Immature natural killer cell (primary cell): ENCODE results near the gene SLC5A6. TPM values are rescaled to one million over a fixed set of nuclear protein-coding genes. Genes with fewer than 3 reads are reported as not detected.
A peak's percentile ranks its signal among the peaks of the same experiment; 100 is the strongest.
"Not testable (repeated sequence)": the region's sequence is repeated elsewhere in the genome, so short reads cannot be mapped to it uniquely, and the experiment has no call there.

Source experiments
- DNase-seq, 3 donors: peaks; one replicate each; pipeline ENCODE4 v3.0.0; 2022; ENCODE audit warnings: mixed read lengths in 1 of 3
- H3K27ac Mint-ChIP-seq, 6 donors: one replicate each; pipeline ENCODE4 v1.8.0; 2020; ENCODE audit warnings: mixed read lengths in 6 of 6, mild to moderate bottlenecking in 5 of 6, inconsistent platforms in 4 of 6, moderate library complexity in 3 of 6
- H3K27me3 Mint-ChIP-seq, 3 donors: one replicate each; pipeline ENCODE4 v1.8.0; 2020 to 2021; ENCODE audit warnings: low read depth in 3 of 3, mild to moderate bottlenecking in 3 of 3, mixed read lengths in 3 of 3, moderate library complexity in 3 of 3, inconsistent platforms in 1 of 3
- H3K36me3 Mint-ChIP-seq, 3 donors: one replicate each; pipeline ENCODE4 v1.8.0; 2020; ENCODE audit warnings: mixed read lengths in 3 of 3, inconsistent platforms in 2 of 3, mild to moderate bottlenecking in 2 of 3
- H3K4me1 Mint-ChIP-seq, 2 donors: one replicate each; pipeline ENCODE4 v1.8.0; 2020; ENCODE audit warnings: inconsistent platforms in 2 of 2, mild to moderate bottlenecking in 2 of 2, mixed read lengths in 2 of 2, moderate library complexity in 1 of 2
- H3K4me3 Mint-ChIP-seq, 5 donors: one replicate each; pipeline ENCODE4 v1.8.0; 2020; ENCODE audit warnings: mild to moderate bottlenecking in 5 of 5, mixed read lengths in 5 of 5, inconsistent platforms in 3 of 5, moderate library complexity in 3 of 5
- H3K9me3 Mint-ChIP-seq, 6 donors: one replicate each; pipeline ENCODE4 v1.8.0; 2020; ENCODE audit warnings: mild to moderate bottlenecking in 6 of 6, mixed read lengths in 6 of 6, inconsistent platforms in 4 of 6, moderate library complexity in 3 of 6
- polyA plus RNA-seq, 3 donors: library from polyadenylated mRNA; unstranded; fragments of 300-500 nt; fragmentation: Illumina TruSeq; gene quantifications; one replicate each; pipeline ENCODE4 v1.2.3, GENCODE V29; 2021

Gene SLC5A6
- polyA plus RNA-seq, 3 donors from 2014 or later = 5.3 to 15.1 (median 11.5) TPM

DNA sequence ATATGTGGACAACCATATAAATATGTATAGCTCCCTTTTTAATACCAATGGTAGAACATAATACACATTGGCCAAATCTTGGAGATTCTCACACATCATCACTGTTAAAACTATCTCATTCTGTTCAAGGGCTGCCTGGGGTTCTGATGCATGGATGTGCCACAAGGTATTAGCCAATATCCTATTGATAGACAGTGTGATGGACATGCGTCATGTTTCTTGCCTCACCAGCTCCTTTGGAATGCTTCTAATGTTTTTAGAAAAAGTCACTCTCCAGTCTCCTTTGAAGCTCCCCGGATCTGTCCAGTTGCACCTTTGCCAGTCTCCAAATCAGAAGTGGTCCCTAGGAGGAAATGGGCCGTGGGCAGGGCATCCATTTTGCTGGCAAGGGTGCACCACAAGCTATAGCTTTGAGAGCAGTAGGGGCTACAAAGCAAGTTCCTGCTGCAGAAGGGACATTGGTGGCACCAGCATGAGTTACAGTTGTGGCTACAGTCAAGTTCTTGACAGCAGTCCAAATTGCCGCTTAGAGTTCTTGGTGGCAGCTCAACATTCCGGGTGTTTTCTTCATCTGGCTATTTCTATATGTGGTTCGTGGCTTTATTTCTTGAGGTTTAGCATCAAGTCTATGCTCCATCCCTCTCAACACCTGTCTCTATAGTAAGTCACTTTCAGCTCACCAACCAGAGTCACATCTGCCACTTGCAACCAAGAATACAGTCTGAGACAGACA is 25.3 kb downstream of the SLC5A6 start:
- no peak for DNase-seq
- H3K27me3 Mint-ChIP-seq = peaks cover 1 to 8% (median 8%) of the 10 kb centered on the region in 3 donors
- H3K36me3 Mint-ChIP-seq = no peaks in the 10 kb centered on the region
- no peak overlapping the region for H3K4me3 Mint-ChIP-seq
- H3K9me3 Mint-ChIP-seq = no peaks in the 10 kb centered on the region
- H3K4me1 Mint-ChIP-seq = no peaks in the 10 kb centered on the region
- H3K27ac Mint-ChIP-seq = no peak overlapping the region

DNA sequence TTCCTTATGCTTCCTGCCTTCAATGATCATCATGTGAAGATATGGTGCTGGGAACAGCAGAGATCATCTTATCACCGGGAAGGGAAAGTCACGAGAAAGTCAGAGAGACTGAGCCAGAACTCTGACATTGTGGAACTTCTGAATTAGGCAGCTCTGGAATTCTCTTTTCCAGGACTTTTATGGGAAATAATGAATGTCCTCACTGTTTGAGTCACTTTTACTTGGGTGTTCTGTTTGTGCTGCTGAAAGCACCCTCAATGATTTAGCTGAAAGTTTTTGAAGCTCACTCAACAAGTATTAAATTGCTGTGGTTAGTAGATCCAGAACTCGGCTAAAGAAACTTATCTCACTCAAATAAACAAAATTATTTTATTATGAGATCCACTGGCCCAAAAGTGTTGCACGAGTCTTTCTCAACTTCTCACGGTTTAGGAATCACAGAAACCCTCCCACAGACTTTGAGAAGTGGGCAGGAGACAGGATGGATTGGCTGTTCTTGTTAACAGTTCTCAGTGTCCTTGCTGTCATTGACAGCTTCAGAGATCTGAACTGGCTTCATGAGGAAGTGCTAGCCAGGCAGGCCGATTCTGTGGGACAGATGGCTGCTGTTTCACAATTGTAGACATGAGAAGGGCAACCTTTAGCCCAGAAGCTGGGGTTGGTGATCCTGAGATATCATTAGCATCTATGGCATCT is 26.6 kb downstream of the SLC5A6 start:
- no peak for DNase-seq
- no peaks in the 10 kb centered on the region for H3K9me3 Mint-ChIP-seq
- peaks cover 4 to 18% (median 4%) of the 10 kb centered on the region in 3 donors for H3K27me3 Mint-ChIP-seq
- H3K4me3 Mint-ChIP-seq = no peak overlapping the region
- no peak overlapping the region for H3K27ac Mint-ChIP-seq
- H3K36me3 Mint-ChIP-seq = no peaks in the 10 kb centered on the region
- no peaks in the 10 kb centered on the region for H3K4me1 Mint-ChIP-seq

DNA sequence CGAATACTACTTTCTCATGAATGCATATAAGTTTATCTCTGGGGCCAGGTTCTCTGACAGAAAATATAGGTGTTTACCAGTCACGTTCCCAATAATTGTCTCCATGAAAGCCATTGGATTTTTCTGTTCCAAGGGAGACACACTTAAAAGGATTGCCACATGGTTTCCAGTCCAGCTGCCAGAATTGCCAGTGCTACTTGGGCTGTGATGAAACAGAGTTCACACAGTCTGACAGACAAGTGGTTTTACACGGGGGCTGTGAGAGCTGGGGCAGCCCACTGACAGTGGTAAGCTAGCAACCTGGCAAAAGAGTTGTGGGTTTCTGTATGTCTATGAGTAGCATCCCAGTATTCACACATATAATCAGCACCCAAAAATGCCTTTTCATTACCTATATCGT is 28.0 kb downstream of the SLC5A6 start:
- H3K36me3 Mint-ChIP-seq = no peaks in the 10 kb centered on the region
- peaks cover 6 to 22% (median 7%) of the 10 kb centered on the region in 3 donors for H3K27me3 Mint-ChIP-seq
- H3K4me1 Mint-ChIP-seq = no peaks in the 10 kb centered on the region
- H3K9me3 Mint-ChIP-seq = no peaks in the 10 kb centered on the region
- no peak for DNase-seq
- H3K4me3 Mint-ChIP-seq = no peak overlapping the region
- no peak overlapping the region for H3K27ac Mint-ChIP-seq

DNA sequence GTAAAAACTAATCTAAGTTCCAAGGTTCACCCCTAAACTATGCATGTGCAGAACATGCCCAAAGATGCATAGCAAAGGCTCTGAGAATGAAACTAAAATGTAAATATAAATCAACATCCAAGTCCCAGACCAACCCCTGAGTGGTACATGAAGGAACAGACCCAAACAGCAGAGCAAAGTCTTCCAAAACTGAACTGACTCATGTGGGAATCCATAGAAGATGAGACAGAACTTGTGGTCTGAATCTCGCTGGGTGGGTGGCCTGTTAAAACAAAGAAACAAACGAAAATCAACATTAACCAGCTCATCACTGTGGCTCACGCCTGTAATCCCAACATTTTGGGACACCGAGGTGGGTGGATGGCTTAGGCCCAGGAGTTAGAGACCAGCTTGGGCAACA is 29.7 kb downstream of the SLC5A6 start:
- no peak for DNase-seq
- no peaks in the 10 kb centered on the region for H3K4me1 Mint-ChIP-seq
- no peak overlapping the region for H3K4me3 Mint-ChIP-seq
- no peak overlapping the region for H3K27ac Mint-ChIP-seq
- H3K27me3 Mint-ChIP-seq = peaks cover 6 to 25% (median 8%) of the 10 kb centered on the region in 3 donors
- H3K9me3 Mint-ChIP-seq = no peaks in the 10 kb centered on the region
- H3K36me3 Mint-ChIP-seq = no peaks in the 10 kb centered on the region

DNA sequence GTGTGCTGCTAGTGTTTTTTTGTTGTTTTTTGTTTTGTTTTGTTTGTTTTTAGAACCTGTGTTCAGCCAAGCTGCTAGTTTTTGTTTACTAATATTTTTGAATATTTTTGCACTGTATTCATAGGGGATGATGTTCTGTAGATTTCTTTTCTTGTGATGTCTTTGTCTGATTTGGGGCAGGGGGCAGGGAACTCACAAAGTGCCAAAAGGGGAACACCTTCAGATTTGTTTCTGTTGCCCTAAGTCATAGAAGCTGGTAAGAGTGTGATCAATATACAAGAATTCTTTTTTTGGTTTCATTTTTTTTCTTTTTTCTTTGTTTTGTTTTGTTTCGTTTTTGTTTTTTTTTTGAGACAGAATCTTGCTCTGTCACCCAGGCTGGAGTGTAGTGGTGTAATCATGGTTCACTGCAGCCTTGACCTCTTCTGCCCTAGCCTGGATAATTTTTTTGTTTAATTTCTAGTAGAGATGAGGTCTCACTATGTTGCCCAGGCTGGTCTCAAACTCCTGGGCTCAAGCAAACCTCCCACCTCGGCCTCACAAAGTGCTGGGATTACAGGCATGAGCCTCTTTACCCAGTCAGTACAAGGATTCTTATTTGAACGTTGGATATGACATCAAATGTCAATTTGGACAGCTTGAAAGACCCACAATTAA is 32.6 kb downstream of the SLC5A6 start:
- DNase-seq = no peak
- no peaks in the 10 kb centered on the region for H3K9me3 Mint-ChIP-seq
- no peak overlapping the region for H3K4me3 Mint-ChIP-seq
- H3K4me1 Mint-ChIP-seq = no peaks in the 10 kb centered on the region
- no peak overlapping the region for H3K27ac Mint-ChIP-seq
- H3K36me3 Mint-ChIP-seq = no peaks in the 10 kb centered on the region
- peaks cover 5 to 27% (median 8%) of the 10 kb centered on the region in 3 donors for H3K27me3 Mint-ChIP-seq

DNA sequence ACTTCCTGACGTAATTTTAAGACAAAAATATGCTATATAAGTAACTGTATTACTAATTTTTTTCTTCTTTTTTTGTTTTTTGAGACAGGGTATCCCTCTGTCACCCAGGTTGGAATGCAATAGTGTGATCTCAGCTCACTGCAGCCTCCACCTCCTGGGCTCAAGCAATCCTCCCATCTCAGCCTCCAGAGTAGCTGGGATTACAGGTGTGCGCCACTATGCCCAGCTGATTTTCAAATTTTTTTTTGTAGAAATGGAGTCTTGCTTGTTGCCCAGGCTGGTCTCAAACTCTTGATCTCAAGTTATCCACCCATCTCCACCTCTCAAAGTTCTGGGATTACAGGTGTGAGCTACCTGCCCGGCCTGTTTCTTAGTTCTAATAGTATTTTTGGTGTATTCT is 33.6 kb downstream of the SLC5A6 start:
- Mint-ChIP-seq H3K27me3 (peaks cover 5 to 27% (median 8%) of the 10 kb centered on the region in 3 donors), H3K36me3 (no peaks in the 10 kb centered on the region), H3K4me1 (no peaks in the 10 kb centered on the region), H3K9me3 (no peaks in the 10 kb centered on the region), H3K27ac (no peak overlapping the region), H3K4me3 (no peak overlapping the region)
- no peak for DNase-seq

DNA sequence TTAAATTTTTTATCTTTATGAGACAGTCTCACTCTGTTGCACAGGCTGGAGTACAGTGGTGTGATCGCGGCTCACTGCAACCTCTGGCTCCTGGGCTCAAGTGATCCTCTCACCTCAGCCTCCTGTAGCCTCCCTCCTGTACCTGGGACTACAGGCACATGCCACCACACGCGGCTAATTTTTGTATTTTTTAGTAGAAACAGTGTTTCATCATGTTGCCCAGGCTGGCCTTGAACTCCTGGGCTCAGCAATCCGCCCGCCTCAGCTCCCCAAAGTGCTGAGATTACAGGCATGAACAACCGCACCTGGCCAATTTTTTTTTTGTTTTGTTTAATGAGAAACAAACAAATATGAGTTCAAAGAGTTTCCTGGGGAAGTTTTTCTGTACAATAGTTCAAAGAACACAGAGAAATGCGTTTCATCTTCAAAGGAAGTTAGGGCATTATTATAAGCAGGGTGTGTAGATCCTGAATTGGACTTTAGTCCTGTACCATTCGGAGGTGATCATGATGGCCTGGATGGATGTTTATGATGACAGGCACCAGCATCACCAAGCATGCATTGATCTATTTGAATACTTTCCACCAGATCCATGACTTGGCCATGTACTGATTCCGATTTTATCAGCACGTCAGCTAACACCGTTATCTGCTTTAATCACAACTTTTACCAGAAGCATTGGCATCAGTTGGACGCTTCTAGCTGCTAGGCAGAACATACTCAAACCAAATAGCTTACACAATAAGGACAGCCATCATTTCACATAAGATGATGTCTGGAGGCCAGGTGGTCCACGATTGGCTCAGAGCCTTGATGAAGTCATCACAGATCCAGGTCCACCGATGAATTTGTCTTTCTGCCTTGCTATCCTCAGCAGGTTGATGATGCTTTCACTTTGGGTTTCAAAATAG is 34.4 kb downstream of the SLC5A6 start:
- Mint-ChIP-seq H3K4me1 (no peaks in the 10 kb centered on the region), H3K27ac (no peak overlapping the region), H3K36me3 (no peaks in the 10 kb centered on the region), H3K27me3 (peaks cover 4 to 27% (median 8%) of the 10 kb centered on the region in 3 donors), H3K4me3 (no peak overlapping the region), H3K9me3 (no peaks in the 10 kb centered on the region)
- DNase-seq = no peak

DNA sequence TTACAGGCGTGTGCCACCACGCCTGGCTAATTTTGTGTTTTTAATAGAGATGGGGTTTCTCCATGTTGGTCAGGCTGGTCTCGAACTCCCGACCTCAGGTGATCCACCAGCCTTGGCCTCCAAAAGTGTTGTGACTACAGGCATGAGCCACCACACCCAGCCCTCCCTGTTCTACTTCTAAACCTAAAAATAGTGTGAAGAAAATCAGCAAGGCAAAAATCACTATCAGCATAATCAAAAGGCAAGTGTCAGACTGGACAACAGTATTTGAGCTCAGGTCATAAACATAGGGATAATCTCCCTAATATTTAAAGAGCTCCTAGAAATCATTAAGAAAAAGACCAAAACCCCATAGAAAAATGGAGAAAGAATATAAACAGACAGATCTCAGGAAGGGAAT is 36.3 kb downstream of the SLC5A6 start:
- H3K4me1 Mint-ChIP-seq, H3K27ac Mint-ChIP-seq, H3K9me3 Mint-ChIP-seq, H3K4me3 Mint-ChIP-seq, DNase-seq, H3K36me3 Mint-ChIP-seq: not testable (repeated sequence)
- H3K27me3 Mint-ChIP-seq = peaks cover 4 to 20% (median 8%) of the 10 kb centered on the region in 3 donors

DNA sequence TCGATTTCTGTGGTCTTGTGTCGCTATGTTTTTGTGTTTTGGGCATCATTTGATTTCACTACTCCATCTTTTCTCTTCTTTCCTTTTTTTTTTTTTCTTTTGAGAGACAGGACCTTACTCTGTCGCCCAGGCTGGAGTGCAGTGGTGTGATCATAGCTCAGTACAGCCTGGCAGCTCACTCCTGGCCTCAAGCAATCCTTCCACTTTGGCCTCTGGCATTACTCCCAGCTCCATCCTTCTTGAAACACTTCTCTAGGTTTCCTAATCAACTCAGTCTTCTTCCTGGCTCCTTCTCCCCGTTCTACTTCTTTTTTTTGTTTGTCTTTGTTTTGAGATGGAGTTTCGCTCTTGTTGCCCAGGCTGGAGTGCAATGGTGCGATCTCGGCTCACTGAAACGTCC is 36.7 kb downstream of the SLC5A6 start:
- Mint-ChIP-seq H3K27ac (no peak overlapping the region), H3K4me1 (peaks cover 0 to 5% of the 10 kb centered on the region in 2 donors), H3K36me3 (no peaks in the 10 kb centered on the region), H3K9me3 (no peaks in the 10 kb centered on the region), H3K4me3 (no peak overlapping the region), H3K27me3 (peaks cover 4 to 19% (median 7%) of the 10 kb centered on the region in 3 donors)
- no peak for DNase-seq

DNA sequence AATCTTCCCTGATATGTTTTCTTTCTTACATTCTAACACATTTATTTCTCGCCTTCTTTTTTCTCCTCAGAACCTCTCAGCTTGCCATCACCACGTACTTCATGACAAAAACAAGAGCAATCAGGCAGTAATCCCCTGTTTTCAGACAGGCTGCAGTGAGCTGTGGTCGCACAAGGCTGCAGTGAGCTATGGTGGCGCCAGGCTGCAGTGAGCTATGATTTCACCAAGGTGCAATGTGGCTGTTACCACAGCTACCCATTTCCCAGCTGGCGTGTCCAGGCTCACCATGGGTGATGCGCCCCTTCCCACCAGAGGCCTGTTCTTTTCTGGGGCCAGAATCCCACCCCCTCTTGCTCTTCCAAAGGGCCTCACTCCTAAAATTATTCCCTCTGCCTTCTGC is 37.4 kb downstream of the SLC5A6 start:
- Mint-ChIP-seq H3K4me3 (no peak overlapping the region), H3K27ac (no peak overlapping the region), H3K4me1 (peaks cover 4 to 6% of the 10 kb centered on the region in 2 donors), H3K9me3 (no peaks in the 10 kb centered on the region), H3K36me3 (no peaks in the 10 kb centered on the region), H3K27me3 (peaks cover 4 to 17% (median 7%) of the 10 kb centered on the region in 3 donors)
- no peak for DNase-seq

DNA sequence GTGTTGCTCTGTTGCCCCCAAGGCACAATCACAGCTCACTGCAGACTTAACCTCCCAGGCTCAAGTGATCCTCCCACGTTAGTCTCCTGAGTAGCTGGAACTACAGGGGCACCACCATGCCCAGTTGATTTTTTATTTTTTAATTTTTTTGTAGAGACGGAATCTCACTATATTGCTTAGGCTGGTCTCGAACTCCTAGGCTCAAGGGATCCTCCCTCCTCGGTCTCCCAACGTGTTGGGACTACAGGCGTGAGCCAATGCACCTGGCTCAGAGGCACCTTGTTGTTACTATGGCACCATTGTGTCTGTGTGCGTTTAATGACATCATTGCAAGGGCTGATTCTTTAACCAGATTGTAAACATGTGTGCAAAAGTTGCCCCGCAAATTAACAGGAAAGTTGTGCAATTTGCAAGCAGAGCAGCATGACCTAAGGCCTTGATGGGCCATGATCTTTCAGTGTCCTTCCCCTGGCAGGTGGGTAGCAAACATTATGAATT is 40.7 kb downstream of the SLC5A6 start:
- DNase-seq = no peak
- Mint-ChIP-seq H3K4me3 (no peak overlapping the region), H3K4me1 (peaks cover 4 to 6% of the 10 kb centered on the region in 2 donors), H3K27me3 (peaks cover 0 to 7% (median 2%) of the 10 kb centered on the region in 3 donors), H3K27ac (no peak overlapping the region), H3K9me3 (no peaks in the 10 kb centered on the region), H3K36me3 (no peaks in the 10 kb centered on the region)

DNA sequence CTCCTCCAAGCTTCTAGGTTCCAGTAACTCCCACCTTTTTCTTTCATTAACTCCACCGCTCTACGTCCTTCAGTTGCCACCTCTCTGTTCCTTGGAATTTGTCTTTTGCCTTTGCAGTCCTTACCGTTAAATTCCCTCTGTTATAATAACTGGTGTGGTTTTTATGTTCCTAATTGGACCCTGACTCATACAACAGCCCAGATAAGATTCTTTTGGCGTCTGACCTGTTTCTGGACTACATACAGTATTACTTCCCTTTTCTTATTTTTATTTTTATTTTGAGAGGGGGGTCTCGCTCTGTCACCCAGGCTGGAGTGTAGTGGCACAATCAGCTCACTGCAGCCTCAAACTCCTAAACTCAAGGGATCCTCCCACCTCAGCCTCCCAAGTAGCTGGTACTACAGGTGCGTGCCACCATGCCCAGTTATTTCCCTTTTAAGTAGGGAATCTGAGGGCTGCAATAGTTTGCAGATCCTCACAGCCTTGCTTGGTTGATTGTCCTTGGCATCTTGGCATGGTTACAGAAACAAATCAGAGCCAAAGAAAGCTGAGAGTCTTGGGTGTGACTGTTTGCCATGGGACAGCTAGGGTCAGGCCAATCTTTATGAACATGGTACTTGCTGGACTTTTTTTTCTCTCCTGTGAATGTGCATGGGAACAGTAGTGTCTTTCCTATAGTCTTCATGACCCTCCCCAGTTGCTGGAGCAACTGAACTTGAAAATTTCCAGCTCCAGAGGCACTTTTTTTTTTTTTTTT is 41.3 kb downstream of the SLC5A6 start:
- H3K27ac Mint-ChIP-seq = no peak overlapping the region
- H3K27me3 Mint-ChIP-seq = peaks cover 0 to 2% (median 2%) of the 10 kb centered on the region in 3 donors
- DNase-seq = no peak
- no peaks in the 10 kb centered on the region for H3K9me3 Mint-ChIP-seq
- peaks cover 4 to 6% of the 10 kb centered on the region in 2 donors for H3K4me1 Mint-ChIP-seq
- no peaks in the 10 kb centered on the region for H3K36me3 Mint-ChIP-seq
- H3K4me3 Mint-ChIP-seq = peak overlapping the region in 2 of 5 donors; percentile 17 to 46
